PC-9 (cell line): Measurements from ENCODE around the gene SCN1A. TPM values are rescaled to one million over a fixed set of nuclear protein-coding genes. Genes with fewer than 3 reads are reported as not detected.

Experiments used
- BruUV-seq: library from RNA; stranded (reverse); fragments of 400-500 nt; replicated peaks from 2 replicates; lab custom pipeline; 2021; lab: Mats Ljungman, UMichigan
- CTCF ChIA-PET: fragments of 300-600 bp; sonication (Branson Sonifier 250); formaldehyde crosslinking; loops from one replicate; lab custom pipeline; 2022; ENCODE audit warnings: antibody characterized with exemption; lab: Charles Lee
- POLR2A ChIA-PET: fragments of 300-600 bp; sonication (Branson Sonifier 250); formaldehyde crosslinking; loops from one replicate; lab custom pipeline; 2022; ENCODE audit warnings: antibody characterized with exemption; ENCODE audit not compliant: unreplicated experiment; lab: Charles Lee
- DNase-seq, 2 experiments: peaks; one replicate each; pipeline versions ENCODE4 v3.0.0 to v3.0.0-alpha.2; 2015 to 2022; ENCODE audit warnings: mixed read lengths in 1 of 2
- H2AFZ ChIP-seq: fragments of 200-600 bp; sonication (generic); 2 replicates; pipeline ENCODE4 v1.8.1; 2017; ENCODE audit warnings: antibody characterized with exemption
- H3F3A ChIP-seq: fragments of 200-600 bp; sonication (generic); 2 replicates; pipeline ENCODE4 v1.8.1; 2017; ENCODE audit warnings: antibody characterized with exemption, mild to moderate bottlenecking, low read depth; ENCODE audit not compliant: insufficient read depth
- H3K27ac ChIP-seq: fragments of 200-600 bp; sonication (generic); 2 replicates; pipeline ENCODE4 v1.6.1; 2016; ENCODE audit warnings: mixed run types
- H3K27me3 ChIP-seq: fragments of 200-600 bp; sonication (generic); 2 replicates; pipeline ENCODE4 v1.6.1; 2016; ENCODE audit warnings: low read depth, mixed run types; ENCODE audit not compliant: insufficient read depth
- H3K36me3 ChIP-seq: fragments of 200-600 bp; sonication (generic); 2 replicates; pipeline ENCODE4 v1.6.1; 2016; ENCODE audit warnings: low read depth, mixed run types
- H3K4me1 ChIP-seq: fragments of 200-600 bp; sonication (generic); replicated peaks from 2 replicates; pipeline ENCODE4 v1.6.1; 2016; ENCODE audit warnings: mixed run types; ENCODE audit not compliant: insufficient read depth
- H3K4me2 ChIP-seq: fragments of 200-600 bp; sonication (generic); 2 replicates; pipeline ENCODE4 v1.6.1; 2017; ENCODE audit warnings: mixed run types
- H3K4me3 ChIP-seq: fragments of 200-600 bp; sonication (generic); 2 replicates; pipeline ENCODE4 v1.6.1; 2016; ENCODE audit warnings: mixed run types
- H3K79me2 ChIP-seq: fragments of 200-600 bp; sonication (generic); 2 replicates; pipeline ENCODE4 v1.6.1; 2017; ENCODE audit warnings: low read depth, mixed run types
- H3K9me2 ChIP-seq: fragments of 200-600 bp; sonication (generic); 2 replicates; pipeline ENCODE4 v1.8.1; 2017; ENCODE audit warnings: mild to moderate bottlenecking; ENCODE audit not compliant: insufficient read depth
- H3K9me3 ChIP-seq: fragments of 200-600 bp; sonication (generic); 2 replicates; pipeline ENCODE4 v1.8.1; 2016; ENCODE audit warnings: low read depth; ENCODE audit not compliant: insufficient read depth
- H4K20me1 ChIP-seq: fragments of 200-600 bp; sonication (generic); 2 replicates; pipeline ENCODE4 v1.8.1; 2017; ENCODE audit not compliant: insufficient read depth
- EZH2 ChIP-seq: fragments of 200-600 bp; sonication (generic); IDR thresholded peaks from 2 replicates; pipeline ENCODE4 v1.8.0; 2017; ENCODE audit warnings: antibody characterized with exemption, low read depth
- intact Hi-C: fragments of 100-400 bp; cut with micrococcal nuclease; formaldehyde crosslinking; loops from one replicate; pipeline ENCODE4 v1.10.0; 2022; ENCODE audit not compliant: unreplicated experiment
- total RNA-seq: library from RNA; stranded (reverse); gene quantifications from 2 replicates; pipeline ENCODE4 v1.2.3, GENCODE V29; 2021
- TF ChIP-seq, protein P1 (sequence below): fragments of 200-600 bp; sonication (generic); conservative IDR thresholded peaks from 2 replicates; pipeline ENCODE4 v1.6.1; 2017; ENCODE audit warnings: mixed run types, antibody characterized with exemption, mild to moderate bottlenecking, moderate library complexity

The SCN1A gene
- total RNA-seq, 1 experiment from 2014 or later, result not detected

DNA sequence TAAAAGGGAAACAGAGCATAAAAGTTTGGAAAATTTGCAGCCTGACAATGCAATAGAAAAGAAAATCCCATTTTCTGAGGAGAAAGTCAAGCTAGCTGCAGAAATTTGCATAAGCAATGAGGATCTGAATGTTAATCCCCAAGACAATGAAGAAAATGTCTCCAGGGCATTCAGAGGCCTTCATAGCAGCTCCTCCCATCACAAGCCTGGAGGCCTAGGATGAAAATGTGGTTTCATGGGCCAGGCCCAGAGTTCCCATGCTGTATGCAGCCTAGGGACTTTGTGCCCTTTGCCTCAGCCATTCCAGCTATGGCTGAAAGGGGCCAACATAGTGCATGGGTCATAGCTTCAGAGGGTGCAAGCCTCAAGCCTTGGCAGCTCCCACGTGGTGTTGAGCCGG lies 10.3 kb upstream of the SCN1A start:
- Histone ChIP-seq H3K4me3 (no peak overlapping the region), H3K9me2 (no peaks in the 10 kb centered on the region), H3F3A (no peaks in the 10 kb centered on the region), H3K27me3 (no peaks in the 10 kb centered on the region), H3K27ac (no peak overlapping the region), H2AFZ (no peak overlapping the region), H3K79me2 (no peaks in the 10 kb centered on the region), H3K36me3 (no peaks in the 10 kb centered on the region), H3K9me3 (no peaks in the 10 kb centered on the region), H4K20me1 (no peaks in the 10 kb centered on the region), H3K4me2 (no peak overlapping the region), H3K4me1 (no peaks in the 10 kb centered on the region)
- ChIA-PET POLR2A (no interaction called here), CTCF (no interaction called here)
- intact Hi-C loops, result no loop called here
- BruUV-seq, result no TSS peak
- no peak for DNase-seq
- TF ChIP-seq EZH2, result no peak
- TF ChIP-seq, protein P1, sequence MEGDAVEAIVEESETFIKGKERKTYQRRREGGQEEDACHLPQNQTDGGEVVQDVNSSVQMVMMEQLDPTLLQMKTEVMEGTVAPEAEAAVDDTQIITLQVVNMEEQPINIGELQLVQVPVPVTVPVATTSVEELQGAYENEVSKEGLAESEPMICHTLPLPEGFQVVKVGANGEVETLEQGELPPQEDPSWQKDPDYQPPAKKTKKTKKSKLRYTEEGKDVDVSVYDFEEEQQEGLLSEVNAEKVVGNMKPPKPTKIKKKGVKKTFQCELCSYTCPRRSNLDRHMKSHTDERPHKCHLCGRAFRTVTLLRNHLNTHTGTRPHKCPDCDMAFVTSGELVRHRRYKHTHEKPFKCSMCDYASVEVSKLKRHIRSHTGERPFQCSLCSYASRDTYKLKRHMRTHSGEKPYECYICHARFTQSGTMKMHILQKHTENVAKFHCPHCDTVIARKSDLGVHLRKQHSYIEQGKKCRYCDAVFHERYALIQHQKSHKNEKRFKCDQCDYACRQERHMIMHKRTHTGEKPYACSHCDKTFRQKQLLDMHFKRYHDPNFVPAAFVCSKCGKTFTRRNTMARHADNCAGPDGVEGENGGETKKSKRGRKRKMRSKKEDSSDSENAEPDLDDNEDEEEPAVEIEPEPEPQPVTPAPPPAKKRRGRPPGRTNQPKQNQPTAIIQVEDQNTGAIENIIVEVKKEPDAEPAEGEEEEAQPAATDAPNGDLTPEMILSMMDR, result no peak

DNA sequence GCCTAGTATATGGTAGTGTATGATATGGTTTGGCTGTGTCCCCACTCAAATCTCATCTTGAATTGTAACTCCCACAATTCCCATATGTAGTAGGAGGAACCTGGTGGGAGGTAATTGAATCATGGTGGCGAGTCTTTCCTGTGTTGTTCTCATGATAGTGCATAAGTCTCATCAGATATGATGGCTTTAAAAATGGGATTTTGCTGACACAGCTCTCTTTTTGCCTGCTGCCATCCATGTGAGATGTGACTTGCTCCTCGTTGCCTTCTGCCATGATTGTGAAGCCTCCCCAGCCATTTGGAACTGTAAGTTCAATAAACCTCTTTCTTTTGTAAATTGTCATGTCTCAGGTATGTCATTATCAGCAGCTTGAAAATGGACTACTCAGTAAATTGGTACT lies 9.5 kb upstream of the SCN1A start:
- no TSS peak for BruUV-seq
- Histone ChIP-seq H3K9me2 (no peaks in the 10 kb centered on the region), H3K79me2 (no peaks in the 10 kb centered on the region), H3K36me3 (no peaks in the 10 kb centered on the region), H3K27ac (no peak overlapping the region), H3K9me3 (no peaks in the 10 kb centered on the region), H4K20me1 (no peaks in the 10 kb centered on the region), H2AFZ (no peak overlapping the region), H3K4me3 (no peak overlapping the region), H3K27me3 (no peaks in the 10 kb centered on the region), H3K4me1 (no peaks in the 10 kb centered on the region), H3K4me2 (no peak overlapping the region), H3F3A (no peaks in the 10 kb centered on the region)
- no peak for DNase-seq
- intact Hi-C loops, result no loop called here
- TF ChIP-seq, protein P1, result no peak
- TF ChIP-seq EZH2, result no peak
- CTCF ChIA-PET, result no interaction called here
- POLR2A ChIA-PET, result no interaction called here

DNA sequence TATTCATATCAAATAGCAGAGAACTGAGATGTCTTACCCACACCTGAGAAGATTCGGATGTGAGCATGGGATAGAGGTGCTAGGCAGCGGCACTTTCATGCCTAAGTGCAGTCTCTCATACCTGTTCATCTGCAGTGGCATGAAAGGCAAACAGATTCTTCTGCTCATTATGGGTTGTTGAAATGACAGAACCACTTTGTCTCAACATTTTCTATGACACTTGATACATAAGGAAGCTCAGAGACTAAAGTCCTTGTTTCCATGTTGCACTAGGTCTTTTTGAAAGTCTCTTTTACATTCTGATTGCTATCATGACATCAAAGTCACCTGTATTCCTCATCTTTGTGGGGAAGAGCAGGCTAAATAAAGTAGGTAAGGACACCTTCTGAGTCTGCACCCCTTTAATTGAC lies 8.0 kb upstream of the SCN1A start:
- ChIA-PET POLR2A (no interaction called here), CTCF (no interaction called here)
- Histone ChIP-seq H3K79me2 (no peaks in the 10 kb centered on the region), H4K20me1 (no peaks in the 10 kb centered on the region), H3K4me3 (no peak overlapping the region), H2AFZ (no peak overlapping the region), H3K36me3 (no peaks in the 10 kb centered on the region), H3K27me3 (no peaks in the 10 kb centered on the region), H3K4me2 (no peak overlapping the region), H3K27ac (no peak overlapping the region), H3K9me2 (no peaks in the 10 kb centered on the region), H3K4me1 (no peaks in the 10 kb centered on the region), H3F3A (no peaks in the 10 kb centered on the region), H3K9me3 (no peaks in the 10 kb centered on the region)
- TF ChIP-seq, protein P1, result no peak
- no peak for TF ChIP-seq EZH2
- BruUV-seq, result no TSS peak
- intact Hi-C loops, result no loop called here
- no peak for DNase-seq
